Adrenal gland (tissue), 5 donors: Measurements from ENCODE around the gene SLC6A12.
A peak's percentile ranks its signal among the peaks of the same experiment; 100 is the strongest.

Source experiments
- POLR2A ChIP-seq, 2 donors: fragments of 450-650 bp; IDR thresholded peaks; one replicate each; pipeline ENCODE4 v1.6.1; 2017; ENCODE audit warnings: antibody characterized with exemption in 2 of 2, mild to moderate bottlenecking in 2 of 2, moderate library complexity in 1 of 2
- TF ChIP-seq, protein P1 (sequence below), 6 experiments: fragments of 450-650 bp in 4 of 6; fragments of 200-600 bp in 2 of 6; sonication (generic) in 1 of 6; IDR thresholded peaks; 1 replicate in 5 of 6; 2 replicates in 1 of 6; pipeline versions ENCODE4 v1.5.1 to v1.8.0; 2016 to 2021; ENCODE audit warnings: antibody characterized with exemption in 6 of 6, mild to moderate bottlenecking in 2 of 6, moderate library complexity in 1 of 6
- donor health status: DM: no; HTN: no; CAD: no.

DNA sequence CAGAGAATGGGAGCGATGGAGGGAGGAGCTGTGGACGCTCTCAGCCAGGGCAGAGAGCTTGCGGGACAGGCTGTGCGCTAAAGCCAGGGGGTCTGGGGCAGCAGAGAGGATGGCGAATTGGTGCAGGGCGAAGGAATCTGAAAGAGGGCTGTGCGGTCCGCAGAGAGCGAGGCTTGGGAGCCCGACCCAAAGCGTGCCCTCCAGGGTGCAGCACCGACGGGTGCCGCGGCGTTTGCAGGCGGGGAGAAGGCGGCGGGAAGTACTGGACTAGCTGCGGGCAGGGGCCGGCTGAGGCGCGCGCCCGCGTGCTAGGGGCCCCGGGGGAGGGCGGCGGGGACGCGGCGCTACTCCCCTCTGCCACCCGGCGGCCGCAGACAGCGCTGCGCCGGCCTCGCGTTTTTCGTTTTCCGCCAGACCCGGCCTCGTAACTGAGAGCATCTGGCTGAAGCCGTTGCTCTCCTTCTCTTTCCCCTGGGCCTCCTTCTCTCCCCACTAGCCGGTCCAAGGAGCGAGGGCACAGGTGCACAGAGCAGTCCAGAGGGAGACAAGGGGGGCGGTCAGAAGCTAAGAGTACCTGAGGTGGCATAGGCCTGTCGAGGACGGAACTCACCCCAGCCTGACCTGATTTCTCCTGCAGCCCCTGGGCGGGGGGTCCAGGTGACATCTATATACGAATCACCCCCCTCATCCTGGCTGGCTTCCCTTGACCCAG, 24.9 kb downstream of the SLC6A12 start:
- TF ChIP-seq, protein P1, sequence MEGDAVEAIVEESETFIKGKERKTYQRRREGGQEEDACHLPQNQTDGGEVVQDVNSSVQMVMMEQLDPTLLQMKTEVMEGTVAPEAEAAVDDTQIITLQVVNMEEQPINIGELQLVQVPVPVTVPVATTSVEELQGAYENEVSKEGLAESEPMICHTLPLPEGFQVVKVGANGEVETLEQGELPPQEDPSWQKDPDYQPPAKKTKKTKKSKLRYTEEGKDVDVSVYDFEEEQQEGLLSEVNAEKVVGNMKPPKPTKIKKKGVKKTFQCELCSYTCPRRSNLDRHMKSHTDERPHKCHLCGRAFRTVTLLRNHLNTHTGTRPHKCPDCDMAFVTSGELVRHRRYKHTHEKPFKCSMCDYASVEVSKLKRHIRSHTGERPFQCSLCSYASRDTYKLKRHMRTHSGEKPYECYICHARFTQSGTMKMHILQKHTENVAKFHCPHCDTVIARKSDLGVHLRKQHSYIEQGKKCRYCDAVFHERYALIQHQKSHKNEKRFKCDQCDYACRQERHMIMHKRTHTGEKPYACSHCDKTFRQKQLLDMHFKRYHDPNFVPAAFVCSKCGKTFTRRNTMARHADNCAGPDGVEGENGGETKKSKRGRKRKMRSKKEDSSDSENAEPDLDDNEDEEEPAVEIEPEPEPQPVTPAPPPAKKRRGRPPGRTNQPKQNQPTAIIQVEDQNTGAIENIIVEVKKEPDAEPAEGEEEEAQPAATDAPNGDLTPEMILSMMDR (IDR thresholded peaks at IDR 0.05): peak; percentile 17 to 90 (median 63)
- no peak for TF ChIP-seq POLR2A (IDR thresholded peaks at IDR 0.05)
